ENCODE results near the gene SLC22A6. TPM values are rescaled to one million over a fixed set of nuclear protein-coding genes. Genes with fewer than 3 reads are reported as not detected.

Gene SLC22A6
- total and polyA plus RNA-seq, 2 of the 13 experiments (the other 11 are each of a cell fraction or from before 2014, with no cell fraction given): not detected

DNA sequence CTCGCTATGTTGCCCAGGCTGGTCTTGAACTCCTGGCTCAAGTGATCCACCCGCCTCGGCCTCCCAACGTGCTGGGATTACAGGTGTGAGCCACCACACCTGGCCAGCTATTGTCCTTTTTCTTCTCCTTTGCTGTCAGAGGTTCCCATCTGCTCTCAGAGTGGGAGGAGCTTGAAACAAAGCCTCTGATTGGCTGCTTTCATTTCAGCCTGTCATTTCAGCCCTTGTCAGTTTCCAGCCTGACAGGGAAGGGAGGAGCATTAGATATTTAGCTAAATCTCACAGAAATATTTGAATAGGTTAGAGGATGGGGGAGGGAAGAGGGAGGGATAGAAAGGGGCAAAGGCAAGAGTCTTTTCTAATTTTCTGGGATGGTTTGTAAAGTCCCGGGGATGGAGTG lies 8.7 kb downstream of the SLC22A6 start (continued):
- TF ChIP-seq E2F2 (CRISPR knock-in tag; IDR thresholded peaks at IDR 0.05; ENCODE audit: borderline replicate concordance) (no peak), SMARCE1 (IDR thresholded peaks at IDR 0.05; ENCODE audit: borderline replicate concordance) (no peak), ZNF598 (CRISPR knock-in tag; IDR thresholded peaks at IDR 0.05; ENCODE audit: borderline replicate concordance) (no peak), NONO (IDR thresholded peaks at IDR 0.05) (no peak), NONO (CRISPR knock-in tag; conservative IDR thresholded peaks at IDR 0.05) (no peak), ZNF777 (CRISPR knock-in tag; IDR thresholded peaks at IDR 0.05) (no peak), HNRNPL (IDR thresholded peaks at IDR 0.05; ENCODE audit: low read depth, low read length) (no peak), EED (CRISPR knock-in tag; IDR thresholded peaks at IDR 0.05) (no peak), ZMYM4 (CRISPR knock-in tag; IDR thresholded peaks at IDR 0.05) (no peak), GMEB1 (CRISPR knock-in tag; IDR thresholded peaks at IDR 0.05; ENCODE audit: borderline replicate concordance) (no peak)

DNA sequence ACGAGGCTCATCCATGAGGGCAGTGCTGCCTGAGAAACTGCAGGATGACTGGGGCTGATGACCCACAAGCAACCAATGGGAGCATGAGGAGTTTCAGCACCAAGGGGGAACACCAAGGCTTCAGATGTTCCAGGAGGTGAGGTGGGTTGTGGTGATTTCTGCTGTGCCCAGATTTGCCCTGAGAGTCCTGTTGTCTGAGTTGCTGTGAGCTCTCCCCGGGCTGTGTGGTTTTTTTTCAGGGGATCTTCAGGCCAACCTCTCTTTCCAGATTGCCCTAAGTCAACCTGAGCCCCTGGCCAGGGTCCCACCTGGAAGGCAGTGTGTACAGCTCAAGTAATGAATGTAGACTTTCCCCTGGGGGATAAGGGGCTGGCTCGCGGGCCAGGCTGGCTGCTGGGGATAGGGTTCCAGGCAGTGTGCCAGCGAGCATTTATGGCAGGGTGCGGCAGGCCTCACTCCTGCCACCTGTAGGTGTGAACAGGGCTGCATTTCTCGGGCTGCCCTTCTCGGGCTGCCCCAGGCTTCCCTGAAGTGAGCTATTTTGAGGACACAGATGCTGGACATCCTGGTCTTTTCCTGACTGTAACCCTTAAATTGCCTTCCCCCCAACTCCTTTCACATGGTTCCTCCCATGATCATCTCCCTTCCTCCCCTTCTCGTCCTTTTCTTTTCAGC lies 9.8 kb downstream of the SLC22A6 start:
- FAIRE-seq: no peak
- 0 out of 2 replicates have a peak, but pooled peaks have one; percentile 34 for TF ChIP-seq RAD21 (CRISPR knock-in tag; IDR thresholded peaks at IDR 0.05)
- TF ChIP-seq, protein P1, sequence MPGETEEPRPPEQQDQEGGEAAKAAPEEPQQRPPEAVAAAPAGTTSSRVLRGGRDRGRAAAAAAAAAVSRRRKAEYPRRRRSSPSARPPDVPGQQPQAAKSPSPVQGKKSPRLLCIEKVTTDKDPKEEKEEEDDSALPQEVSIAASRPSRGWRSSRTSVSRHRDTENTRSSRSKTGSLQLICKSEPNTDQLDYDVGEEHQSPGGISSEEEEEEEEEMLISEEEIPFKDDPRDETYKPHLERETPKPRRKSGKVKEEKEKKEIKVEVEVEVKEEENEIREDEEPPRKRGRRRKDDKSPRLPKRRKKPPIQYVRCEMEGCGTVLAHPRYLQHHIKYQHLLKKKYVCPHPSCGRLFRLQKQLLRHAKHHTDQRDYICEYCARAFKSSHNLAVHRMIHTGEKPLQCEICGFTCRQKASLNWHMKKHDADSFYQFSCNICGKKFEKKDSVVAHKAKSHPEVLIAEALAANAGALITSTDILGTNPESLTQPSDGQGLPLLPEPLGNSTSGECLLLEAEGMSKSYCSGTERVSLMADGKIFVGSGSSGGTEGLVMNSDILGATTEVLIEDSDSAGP (CRISPR knock-in tag; IDR thresholded peaks at IDR 0.05; ENCODE audit: borderline replicate concordance): no peak
- TF ChIP-seq KDM4B (CRISPR knock-in tag; IDR thresholded peaks at IDR 0.05): no peak
- TF ChIP-seq JUN (CRISPR knock-in tag; IDR thresholded peaks at IDR 0.05): no peak
- TF ChIP-seq ZNF713 (CRISPR knock-in tag; IDR thresholded peaks at IDR 0.05): no peak
- TF ChIP-seq EED (CRISPR knock-in tag; IDR thresholded peaks at IDR 0.05): no peak
- TF ChIP-seq, protein P2, sequence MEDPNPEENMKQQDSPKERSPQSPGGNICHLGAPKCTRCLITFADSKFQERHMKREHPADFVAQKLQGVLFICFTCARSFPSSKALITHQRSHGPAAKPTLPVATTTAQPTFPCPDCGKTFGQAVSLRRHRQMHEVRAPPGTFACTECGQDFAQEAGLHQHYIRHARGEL (CRISPR knock-in tag; IDR thresholded peaks at IDR 0.05): no peak
- no peak for TF ChIP-seq ARID2 (CRISPR knock-in tag; IDR thresholded peaks at IDR 0.05; ENCODE audit: borderline replicate concordance)
- peak; percentile 22 for TF ChIP-seq XRCC5 (optimal IDR thresholded peaks at IDR 0.05; ENCODE audit: low read length)

More for the DNA sequence above, 9.8 kb downstream of the SLC22A6 start:
- ChIA-PET CTCF (ENCODE audit: low intra/inter-chr PET ratio, low total read pairs) (interaction anchor here (1.3 to 1.8 kb wide), 2 partner anchors 66 to 69 kb away, joined by 7 read pairs; no protein-coding TSS in a partner anchor), POLR2A (interaction anchor here (0.6 kb wide), 1 partner anchor 1380 kb away, joined by 3 read pairs; no protein-coding TSS in a partner anchor)
- Histone ChIP-seq H3K36me3 (replicated peaks in 1 of 2; ENCODE audit: control insufficient read depth in 1 of 2, insufficient read depth in 2 of 2, low read length in 2 of 2) (no peaks in the 10 kb centered on the region), H3K4me1 (ENCODE audit: insufficient read depth, low read length) (no peaks in the 10 kb centered on the region), H3K4me3 (replicated peaks in 1 of 3; ENCODE audit: insufficient read depth in 1 of 3, low read depth in 2 of 3, low read length in 3 of 3) (no peak overlapping the region), H3K27ac (ENCODE audit: extremely low read length, insufficient read depth, low read length) (no peak overlapping the region), H4K20me1 (ENCODE audit: insufficient read depth, low read length) (no peaks in the 10 kb centered on the region), H3K9me3 (ENCODE audit: low read length) (no peaks in the 10 kb centered on the region), H3K4me2 (ENCODE audit: low read depth, low read length) (no peak overlapping the region), H3K27me3 (ENCODE audit: control insufficient read depth in 1 of 2, insufficient read depth in 2 of 2, low read length in 2 of 2) (peaks cover 4 to 7% of the 10 kb centered on the region in 2 experiments; a peak in 2 of 5 replicates), H3K9ac (ENCODE audit: insufficient read depth, low read depth, low read length) (no peak overlapping the region), H3K79me2 (ENCODE audit: insufficient read depth, low read length) (no peaks in the 10 kb centered on the region), H2AFZ (ENCODE audit: low read length) (no peak overlapping the region)
- BruUV-seq (replicated peaks): no TSS peak
- WGBS (ENCODE audit: low lambda C conversion rate): 11% methylated on average over 2 of the region's 9 CpGs
- intact Hi-C loops (cut with micrococcal nuclease; ENCODE audit: unreplicated experiment) (loop anchor here (1.0 kb wide), 1 partner anchor 69 kb away; no protein-coding TSS in a partner anchor), in situ Hi-C loops (cut with HindIII; ENCODE audit: extremely low pct_ligation_motif_present, low pct_unique_long_range_greater_than_20kb) (loop anchor here (5.0 kb wide), 1 partner anchor 68 kb away; no protein-coding TSS in a partner anchor)
- DNase-seq (ENCODE audit: low spot score) (peak; percentile 6), ATAC-seq (peak; percentile 95)

All from HepG2 (cell line).